K562 (cell line): ENCODE results near the gene C1orf167. TPM values are rescaled to one million over a fixed set of nuclear protein-coding genes. Genes with fewer than 3 reads are reported as not detected.

Source experiments
- CCAR2 ChIP-seq: fragments of 200-400 bp; formaldehyde crosslinking; IDR thresholded peaks from 2 replicates; pipeline ENCODE4 v1.6.1; 2017; ENCODE audit warnings: mild to moderate bottlenecking, low read depth, low read length
- GTF2E2 ChIP-seq: fragments of 200-800 bp; sonication (Bioruptor generic); IDR thresholded peaks from 2 replicates; pipeline ENCODE4 v1.6.1; 2016; ENCODE audit warnings: missing genetic modification characterization, missing compliant biosample characterization
- HEY1 ChIP-seq: fragments of 250-450 bp; sonication (Bioruptor Pico); IDR thresholded peaks from 2 replicates; pipeline ENCODE4 v1.5.0; 2020; ENCODE audit warnings: mild to moderate bottlenecking, moderate library complexity, borderline replicate concordance
- KLF6 ChIP-seq: fragments of 250-450 bp; sonication (Bioruptor Pico); IDR thresholded peaks from 2 replicates; pipeline ENCODE4 v1.4.0; 2020; ENCODE audit warnings: mild to moderate bottlenecking, moderate library complexity, borderline replicate concordance
- MAFF ChIP-seq: IDR thresholded peaks from 2 replicates; pipeline ENCODE4 v1.6.1; 2012; ENCODE audit warnings: low read length, improper control_type of control experiment
- MBD2 ChIP-seq: sonication (generic); IDR thresholded peaks from 2 replicates; pipeline ENCODE4 v1.6.1; 2016; ENCODE audit warnings: low read depth, borderline replicate concordance
- MCM2 ChIP-seq: fragments of 450-650 bp; IDR thresholded peaks from 2 replicates; pipeline ENCODE4 v1.6.1; 2017; ENCODE audit warnings: low read depth, mild to moderate bottlenecking
- NEUROD1 ChIP-seq: fragments of 150-350 bp; IDR thresholded peaks from 2 replicates; pipeline ENCODE4 v1.6.1; 2014; ENCODE audit warnings: borderline replicate concordance, low read length, low read depth; ENCODE audit not compliant: partially characterized antibody
- NFATC3 ChIP-seq: fragments of 450-650 bp; IDR thresholded peaks from 2 replicates; pipeline ENCODE4 v1.6.1; 2017; ENCODE audit warnings: mild to moderate bottlenecking
- PML ChIP-seq: IDR thresholded peaks from 2 replicates; pipeline ENCODE4 v1.6.1; 2012; ENCODE audit warnings: low read length, inconsistent platforms
- POLR2AphosphoS2 ChIP-seq: IDR thresholded peaks from 2 replicates; pipeline ENCODE4 v1.6.1; 2012; ENCODE audit warnings: low read length, improper control_type of control experiment
- SIN3A ChIP-seq, 2 experiments: fragments of 150-350 bp in 1 of 2; IDR thresholded peaks; 2 replicates each; pipeline ENCODE4 v1.6.1; 2011 to 2016; ENCODE audit warnings: borderline replicate concordance in 2 of 2, low read depth in 2 of 2, low read length in 2 of 2, mild to moderate bottlenecking in 2 of 2, moderate library complexity in 2 of 2; ENCODE audit not compliant: control insufficient read depth in 1 of 2
- SNRNP70 ChIP-seq: fragments of 200-400 bp; formaldehyde crosslinking; optimal IDR thresholded peaks from 2 replicates; pipeline ENCODE3; 2017; ENCODE audit warnings: low read depth, low read length
- STAT5B ChIP-seq: fragments of 250-450 bp; sonication (Bioruptor Pico); IDR thresholded peaks from 2 replicates; pipeline ENCODE4 v1.8.0; 2021; ENCODE audit warnings: mild to moderate bottlenecking, inconsistent platforms
- TEAD1 ChIP-seq, 2 experiments: fragments of 450-650 bp in 1 of 2; sonication (generic) in 1 of 2; formaldehyde crosslinking; IDR thresholded peaks; 2 replicates each; pipeline versions ENCODE4 v1.4.0 to v1.8.0; 2020 to 2022; ENCODE audit warnings: mild to moderate bottlenecking in 2 of 2, missing genetic modification reagents in 1 of 2
- ZNF274 ChIP-seq: IDR thresholded peaks from 2 replicates; pipeline ENCODE4 v1.6.1; 2011; ENCODE audit warnings: low read depth, mild to moderate bottlenecking, low read length, moderate library complexity, borderline replicate concordance
- ZNF354B ChIP-seq: fragments of 250-450 bp; sonication (Bioruptor Pico); IDR thresholded peaks from 2 replicates; pipeline ENCODE4 v1.4.0; 2020
- ZNF445 ChIP-seq: fragments of 250-450 bp; sonication (Bioruptor Pico); IDR thresholded peaks from 2 replicates; pipeline ENCODE4 v1.4.0; 2020; ENCODE audit warnings: low read depth, mild to moderate bottlenecking, moderate library complexity
- ZNF696 ChIP-seq: fragments of 250-450 bp; sonication (Bioruptor Pico); conservative IDR thresholded peaks from 2 replicates; pipeline ENCODE4 v1.4.0; 2020; ENCODE audit warnings: mild to moderate bottlenecking, moderate library complexity
- ZNF707 ChIP-seq: fragments of 250-450 bp; sonication (Bioruptor Pico); conservative IDR thresholded peaks from 2 replicates; pipeline ENCODE4 v1.8.0; 2022; ENCODE audit warnings: inconsistent platforms, mild to moderate bottlenecking, moderate library complexity
- ZNF717 ChIP-seq: fragments of 250-450 bp; sonication (Bioruptor Pico); IDR thresholded peaks from 2 replicates; pipeline ENCODE4 v1.5.0; 2021
- polyA plus RNA-seq, 8 experiments: library from polyadenylated mRNA; depleted of rRNA in 4 of 8; stranded (reverse) in 5 of 8; unstranded in 3 of 8; fragments of >200 nt; fragmentation: Nextera tagmentation in 2 of 8; fragmentation: Illumina TruSeq in 1 of 8; extraction: Ambion mirVana in 2 of 8; extraction: Trizol in 1 of 8; gene quantifications; 2 replicates each; pipeline versions ENCODE4 v1.2.1 to v1.2.3, GENCODE V29; 2011 to 2014; ENCODE audit warnings: inconsistent platforms in 1 of 8, missing spikeins in 1 of 8
- total RNA-seq, 7 experiments: library from RNA; depleted of rRNA in 6 of 7; stranded (reverse); fragments of >200 nt in 6 of 7; fragmentation: Illumina TruSeq in 2 of 7; extraction: Trizol in 2 of 7; gene quantifications; 2 replicates each; pipeline versions ENCODE4 v1.2.1 to v1.2.3, GENCODE V29; 2011 to 2021; ENCODE audit warnings: low replicate concordance in 1 of 7
- TF ChIP-seq, protein P1 (sequence below): sonication (generic); formaldehyde crosslinking; IDR thresholded peaks from 2 replicates; pipeline ENCODE4 v1.8.1; 2023; ENCODE audit warnings: missing genetic modification reagents, mild to moderate bottlenecking, borderline replicate concordance
- TF ChIP-seq, protein P2 (sequence below): sonication (generic); formaldehyde crosslinking; IDR thresholded peaks from 2 replicates; pipeline ENCODE4 v1.9.0; 2022; ENCODE audit warnings: mild to moderate bottlenecking, missing genetic modification reagents
- TF ChIP-seq, protein P3 (sequence below): fragments of 200-800 bp; sonication (Bioruptor generic); IDR thresholded peaks from 2 replicates; pipeline ENCODE4 v1.6.1; 2017; ENCODE audit warnings: missing genetic modification characterization, missing compliant biosample characterization

Gene C1orf167
- total and polyA plus RNA-seq, 9 of the 15 experiments (the other 6 are each of a cell fraction or from before 2014, with no cell fraction given), result 0.22 to 0.86 (median 0.31) TPM; not detected in 2

DNA sequence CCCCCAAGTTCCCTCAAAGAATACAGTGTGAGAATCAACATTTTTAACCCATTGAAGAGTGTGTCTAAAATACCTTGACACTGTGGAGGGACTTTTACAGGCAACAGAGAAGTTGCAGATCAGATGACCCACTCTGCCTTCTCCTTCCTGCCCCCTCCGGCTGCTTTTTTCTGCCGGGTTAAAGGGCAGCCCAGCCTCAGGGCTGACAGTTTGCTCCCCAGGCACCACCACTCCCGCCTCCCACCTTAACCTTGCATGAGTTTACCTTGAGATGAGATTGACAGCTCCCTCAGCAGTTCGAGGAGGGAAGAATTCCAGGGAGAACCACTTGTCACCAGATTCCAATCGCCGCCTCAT is 40.6 kb downstream of the C1orf167 start (continued):
- TF ChIP-seq PML (peak; percentile 11; the same call in 1 of the 2 replicates), MAFF (no peak), POLR2AphosphoS2 (no peak), GTF2E2 (tag) (0 out of 2 replicates have a peak, but pooled peaks have one; percentile 29), HEY1 (CRISPR knock-in tag) (no peak), STAT5B (CRISPR knock-in tag) (no peak), ZNF717 (no peak), MCM2 (no peak), TEAD1 (CRISPR knock-in tag; IDR thresholded peaks at IDR 0.05) (no peak), ZNF707 (CRISPR knock-in tag) (no peak), SIN3A (IDR thresholded peaks at IDR 0.05; ENCODE audit: borderline replicate concordance in 2 of 2, control insufficient read depth in 1 of 2, low read depth in 2 of 2, low read length in 2 of 2) (peak in 1 of 2 experiments; percentile 90; a peak in 2 of 4 replicates), ZNF354B (CRISPR knock-in tag) (no peak), KLF6 (CRISPR knock-in tag) (no peak; the same call in 1 of the 2 replicates), ZNF445 (CRISPR knock-in tag) (no peak), ZNF274 (no peak), MBD2 (no peak), CCAR2 (no peak), SNRNP70 (no peak), NEUROD1 (no peak), ZNF696 (CRISPR knock-in tag) (no peak), NFATC3 (no peak; the same call in 1 of the 2 replicates)
- TF ChIP-seq, protein P1, sequence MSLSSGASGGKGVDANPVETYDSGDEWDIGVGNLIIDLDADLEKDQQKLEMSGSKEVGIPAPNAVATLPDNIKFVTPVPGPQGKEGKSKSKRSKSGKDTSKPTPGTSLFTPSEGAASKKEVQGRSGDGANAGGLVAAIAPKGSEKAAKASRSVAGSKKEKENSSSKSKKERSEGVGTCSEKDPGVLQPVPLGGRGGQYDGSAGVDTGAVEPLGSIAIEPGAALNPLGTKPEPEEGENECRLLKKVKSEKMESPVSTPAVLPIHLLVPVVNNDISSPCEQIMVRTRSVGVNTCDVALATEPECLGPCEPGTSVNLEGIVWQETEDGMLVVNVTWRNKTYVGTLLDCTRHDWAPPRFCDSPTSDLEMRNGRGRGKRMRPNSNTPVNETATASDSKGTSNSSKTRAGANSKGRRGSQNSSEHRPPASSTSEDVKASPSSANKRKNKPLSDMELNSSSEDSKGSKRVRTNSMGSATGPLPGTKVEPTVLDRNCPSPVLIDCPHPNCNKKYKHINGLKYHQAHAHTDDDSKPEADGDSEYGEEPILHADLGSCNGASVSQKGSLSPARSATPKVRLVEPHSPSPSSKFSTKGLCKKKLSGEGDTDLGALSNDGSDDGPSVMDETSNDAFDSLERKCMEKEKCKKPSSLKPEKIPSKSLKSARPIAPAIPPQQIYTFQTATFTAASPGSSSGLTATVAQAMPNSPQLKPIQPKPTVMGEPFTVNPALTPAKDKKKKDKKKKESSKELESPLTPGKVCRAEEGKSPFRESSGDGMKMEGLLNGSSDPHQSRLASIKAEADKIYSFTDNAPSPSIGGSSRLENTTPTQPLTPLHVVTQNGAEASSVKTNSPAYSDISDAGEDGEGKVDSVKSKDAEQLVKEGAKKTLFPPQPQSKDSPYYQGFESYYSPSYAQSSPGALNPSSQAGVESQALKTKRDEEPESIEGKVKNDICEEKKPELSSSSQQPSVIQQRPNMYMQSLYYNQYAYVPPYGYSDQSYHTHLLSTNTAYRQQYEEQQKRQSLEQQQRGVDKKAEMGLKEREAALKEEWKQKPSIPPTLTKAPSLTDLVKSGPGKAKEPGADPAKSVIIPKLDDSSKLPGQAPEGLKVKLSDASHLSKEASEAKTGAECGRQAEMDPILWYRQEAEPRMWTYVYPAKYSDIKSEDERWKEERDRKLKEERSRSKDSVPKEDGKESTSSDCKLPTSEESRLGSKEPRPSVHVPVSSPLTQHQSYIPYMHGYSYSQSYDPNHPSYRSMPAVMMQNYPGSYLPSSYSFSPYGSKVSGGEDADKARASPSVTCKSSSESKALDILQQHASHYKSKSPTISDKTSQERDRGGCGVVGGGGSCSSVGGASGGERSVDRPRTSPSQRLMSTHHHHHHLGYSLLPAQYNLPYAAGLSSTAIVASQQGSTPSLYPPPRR (CRISPR knock-in tag), result no peak
- TF ChIP-seq, protein P2, sequence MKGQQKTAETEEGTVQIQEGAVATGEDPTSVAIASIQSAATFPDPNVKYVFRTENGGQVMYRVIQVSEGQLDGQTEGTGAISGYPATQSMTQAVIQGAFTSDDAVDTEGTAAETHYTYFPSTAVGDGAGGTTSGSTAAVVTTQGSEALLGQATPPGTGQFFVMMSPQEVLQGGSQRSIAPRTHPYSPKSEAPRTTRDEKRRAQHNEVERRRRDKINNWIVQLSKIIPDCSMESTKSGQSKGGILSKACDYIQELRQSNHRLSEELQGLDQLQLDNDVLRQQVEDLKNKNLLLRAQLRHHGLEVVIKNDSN, result peak; percentile 54; the same call in 1 of the 2 replicates
- TF ChIP-seq, protein P3, sequence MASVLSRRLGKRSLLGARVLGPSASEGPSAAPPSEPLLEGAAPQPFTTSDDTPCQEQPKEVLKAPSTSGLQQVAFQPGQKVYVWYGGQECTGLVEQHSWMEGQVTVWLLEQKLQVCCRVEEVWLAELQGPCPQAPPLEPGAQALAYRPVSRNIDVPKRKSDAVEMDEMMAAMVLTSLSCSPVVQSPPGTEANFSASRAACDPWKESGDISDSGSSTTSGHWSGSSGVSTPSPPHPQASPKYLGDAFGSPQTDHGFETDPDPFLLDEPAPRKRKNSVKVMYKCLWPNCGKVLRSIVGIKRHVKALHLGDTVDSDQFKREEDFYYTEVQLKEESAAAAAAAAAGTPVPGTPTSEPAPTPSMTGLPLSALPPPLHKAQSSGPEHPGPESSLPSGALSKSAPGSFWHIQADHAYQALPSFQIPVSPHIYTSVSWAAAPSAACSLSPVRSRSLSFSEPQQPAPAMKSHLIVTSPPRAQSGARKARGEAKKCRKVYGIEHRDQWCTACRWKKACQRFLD (CRISPR knock-in tag), result no peak
